T-cell (primary cell): Measurements from ENCODE around the gene BABAM1. TPM values are rescaled to one million over a fixed set of nuclear protein-coding genes. Genes with fewer than 3 reads are reported as not detected.

Source experiments
- total RNA-seq, 35 experiments: library from RNA in 6 of 35; stranded (reverse) in 6 of 35; fragments of 120-200 nt in 1 of 35; gene quantifications; one replicate each; pipeline versions ENCODE4 v1.2.1 to v1.2.4 and lab custom pipeline; 2013 to 2026

The BABAM1 gene
- total RNA-seq, 5 donors from 2014 or later (not counting 1 experiment from before 2014, with no cell fraction given) = 76.7 to 130 (median 117) TPM

Other genes with a start within 250 kb of the BABAM1 start
- gene CPAMD8, start 240.6 kb upstream of the BABAM1 start, total RNA-seq = 1 to 10 TPM; 2.1 to 6.2 (median 2.9) TPM
- 10 to 100 TPM; 16.6 to 20.4 (median 19.3) TPM for gene HAUS8, start 192.0 kb upstream of the BABAM1 start, total RNA-seq
- gene MYO9B, start 191.7 kb upstream of the BABAM1 start, total RNA-seq = 100 to 1,000 TPM; 185 to 220 (median 202) TPM
- 10 to 100 TPM; 23.8 to 45.2 (median 38.6) TPM for gene USE1, start 52.1 kb upstream of the BABAM1 start, total RNA-seq
- gene OCEL1, start 41.2 kb upstream of the BABAM1 start, total RNA-seq = 10 to 100 TPM; 21.5 to 33.3 (median 23.0) TPM
- 1 to 10 TPM in 4 of 5 donors, under 1 TPM in 1; 0.55 to 6.4 (median 2.8) TPM for gene NR2F6, start 21.5 kb upstream of the BABAM1 start, total RNA-seq
- under 1 TPM in 4 of 5 donors, not detected in 1; 0.10 to 0.61 (median 0.38) TPM for gene USHBP1, start 2.7 kb upstream of the BABAM1 start, total RNA-seq
- 1 to 10 TPM in 4 of 5 donors, under 1 TPM in 1; 0.93 to 6.5 (median 2.9) TPM for gene ANKLE1, start 14.5 kb downstream of the BABAM1 start, total RNA-seq
- gene ABHD8, start 36.0 kb downstream of the BABAM1 start, total RNA-seq = 10 to 100 TPM in 3 of 5 donors, 1 to 10 TPM in 2; 5.3 to 12.4 (median 11.3) TPM
- gene MRPL34, start 38.4 kb downstream of the BABAM1 start, total RNA-seq = 10 to 100 TPM; 37.6 to 87.0 (median 69.3) TPM
- gene DDA1, start 42.1 kb downstream of the BABAM1 start, total RNA-seq = 10 to 100 TPM; 37.3 to 51.7 (median 42.0) TPM
- 10 to 100 TPM; 18.3 to 27.4 (median 24.9) TPM for gene ANO8, start 67.4 kb downstream of the BABAM1 start, total RNA-seq
- 10 to 100 TPM; 31.9 to 72.5 (median 65.7) TPM for gene GTPBP3, start 70.1 kb downstream of the BABAM1 start, total RNA-seq
- gene PLVAP, start 109.9 kb downstream of the BABAM1 start, total RNA-seq = under 1 TPM in 4 of 5 donors, not detected in 1; 0.19 to 0.86 (median 0.48) TPM
- gene CCDC194, start 126.8 kb downstream of the BABAM1 start, total RNA-seq = 1 to 10 TPM; 1.4 to 3.3 (median 2.6) TPM
- 10 to 100 TPM; 43.9 to 62.0 (median 52.2) TPM for gene BST2, start 138.2 kb downstream of the BABAM1 start, total RNA-seq
- 10 to 100 TPM; 21.0 to 41.4 (median 35.3) TPM for gene MVB12A, start 152.6 kb downstream of the BABAM1 start, total RNA-seq
- not detected for gene TMEM221, start 181.2 kb downstream of the BABAM1 start, total RNA-seq
- not detected for gene NXNL1, start 193.5 kb downstream of the BABAM1 start, total RNA-seq
- 10 to 100 TPM in 3 of 5 donors, 1 to 10 TPM in 2; 5.9 to 13.3 (median 10.5) TPM for gene SLC27A1, start 203.1 kb downstream of the BABAM1 start, total RNA-seq
- 100 to 1,000 TPM in 1 of 5 donors, 10 to 100 TPM in 4; 46.2 to 103 (median 77.5) TPM for gene PGLS, start 244.2 kb downstream of the BABAM1 start, total RNA-seq